DND-41 (cell line): Measurements from ENCODE around the gene CHST10.

ENCODE experiments used
- ATAC-seq: fragments of 200-7000 bp; cut with Tn5 transposase; 3 replicates; pipeline ENCODE4 v1.9.1; 2021; ENCODE audit warnings: low read depth; ENCODE audit not compliant: insufficient read depth
- DNase-seq: peaks from one replicate; pipeline ENCODE4 v3.0.0-alpha.2; 2020
- H2AFZ ChIP-seq: 2 replicates; pipeline ENCODE4 v1.6.0; 2012; ENCODE audit warnings: low read depth, low read length
- H3K27ac ChIP-seq: 2 replicates; pipeline ENCODE4 v1.5.1; 2012; ENCODE audit warnings: low read length, inconsistent platforms
- H3K27me3 ChIP-seq: fragments of 200-600 bp; sonication (generic); 2 replicates; pipeline ENCODE4 v1.6.0; 2012; ENCODE audit warnings: low read length, mild to moderate bottlenecking, inconsistent platforms; ENCODE audit not compliant: insufficient read depth, poor library complexity
- H3K36me3 ChIP-seq: 2 replicates; pipeline ENCODE4 v1.5.1; 2012; ENCODE audit warnings: low read length, inconsistent platforms; ENCODE audit not compliant: insufficient read depth
- H3K4me1 ChIP-seq: 2 replicates; pipeline ENCODE4 v1.5.1; 2012; ENCODE audit warnings: mild to moderate bottlenecking, low read length; ENCODE audit not compliant: insufficient read depth
- H3K4me2 ChIP-seq: 2 replicates; pipeline ENCODE4 v1.6.0; 2012; ENCODE audit warnings: mild to moderate bottlenecking, moderate library complexity, low read length, inconsistent platforms; ENCODE audit not compliant: insufficient read depth
- H3K4me3 ChIP-seq, 2 experiments: fragments of 200-600 bp in 1 of 2; shearing (Covaris generic) in 1 of 2; 2 replicates each; pipeline ENCODE4 v1.5.1; 2012 to 2016; ENCODE audit warnings: inconsistent platforms in 2 of 2, low read length in 2 of 2, mild to moderate bottlenecking in 2 of 2, low read depth in 1 of 2, moderate library complexity in 1 of 2
- H3K79me2 ChIP-seq: 2 replicates; pipeline ENCODE4 v1.6.0; 2012; ENCODE audit warnings: low read length, inconsistent platforms; ENCODE audit not compliant: insufficient read depth
- H3K9ac ChIP-seq: 2 replicates; pipeline ENCODE4 v1.6.0; 2012; ENCODE audit warnings: low read depth, mild to moderate bottlenecking, inconsistent platforms, low read length, moderate library complexity
- H3K9me3 ChIP-seq: 2 replicates; pipeline ENCODE4 v1.5.1; 2012; ENCODE audit warnings: low read length, moderate library complexity, mild to moderate bottlenecking, inconsistent platforms; ENCODE audit not compliant: insufficient read depth, severe bottlenecking
- H4K20me1 ChIP-seq: 2 replicates; pipeline ENCODE4 v1.6.0; 2012; ENCODE audit warnings: low read length; ENCODE audit not compliant: insufficient read depth
- CTCF ChIP-seq: IDR thresholded peaks from 2 replicates; pipeline ENCODE4 v1.5.1; 2012; ENCODE audit warnings: borderline replicate concordance, low read length, moderate library complexity, mild to moderate bottlenecking; ENCODE audit not compliant: poor library complexity, severe bottlenecking; ENCODE audit errors: extremely low read depth
- EZH2 ChIP-seq: IDR thresholded peaks from 3 replicates; pipeline ENCODE4 v1.6.1; 2012; ENCODE audit warnings: borderline replicate concordance, low read depth, mild to moderate bottlenecking, moderate library complexity, low read length, inconsistent platforms; ENCODE audit not compliant: severe bottlenecking

CHST10 gene

GRCh38 chr2:100397118-100397860 is 20.2 kb downstream of the CHST10 start:
- no peaks in the 10 kb centered on the region for H3K79me2 ChIP-seq
- ATAC-seq (no peak), DNase-seq (no peak)
- no peaks in the 10 kb centered on the region for H3K4me1 ChIP-seq
- no peaks in the 10 kb centered on the region for H3K27me3 ChIP-seq
- no peaks in the 10 kb centered on the region for H3K9me3 ChIP-seq
- H3K4me3 ChIP-seq = no peak overlapping the region
- no peak for TF ChIP-seq CTCF
- TF ChIP-seq EZH2 = no peak
- no peak overlapping the region for H3K27ac ChIP-seq
- peaks cover under 1% of the 10 kb centered on the region; the same call in 1 of the 2 replicates for H4K20me1 ChIP-seq
- no peak overlapping the region for H2AFZ ChIP-seq
- peaks cover 61% of the 10 kb centered on the region for H3K36me3 ChIP-seq
- H3K4me2 ChIP-seq = no peak overlapping the region
- H3K9ac ChIP-seq = no peak overlapping the region

GRCh38 chr2:100396483-100396882 is 21.0 kb downstream of the CHST10 start:
- Histone ChIP-seq H3K9ac (no peak overlapping the region), H3K36me3 (peaks cover 61% of the 10 kb centered on the region)
- TF ChIP-seq EZH2 = no peak
- TF ChIP-seq CTCF = no peak

GRCh38 chr2:100395532-100396350 is 21.7 kb downstream of the CHST10 start:
- Histone ChIP-seq H3K79me2 (no peaks in the 10 kb centered on the region), H3K36me3 (peaks cover 55% of the 10 kb centered on the region), H4K20me1 (no peaks in the 10 kb centered on the region), H3K4me3 (no peak overlapping the region), H2AFZ (no peak overlapping the region), H3K9ac (no peak overlapping the region), H3K4me2 (no peak overlapping the region), H3K4me1 (no peaks in the 10 kb centered on the region), H3K27me3 (no peaks in the 10 kb centered on the region), H3K27ac (no peak overlapping the region), H3K9me3 (no peaks in the 10 kb centered on the region)
- TF ChIP-seq EZH2 = no peak
- TF ChIP-seq CTCF = no peak
- DNase-seq (no peak), ATAC-seq (no peak)

More at GRCh38 chr2:100396483-100396882, 21.0 kb downstream of the CHST10 start:
- Histone ChIP-seq H2AFZ (no peak overlapping the region), H3K4me1 (no peaks in the 10 kb centered on the region), H3K27me3 (no peaks in the 10 kb centered on the region), H3K4me2 (no peak overlapping the region), H4K20me1 (no peaks in the 10 kb centered on the region), H3K79me2 (no peaks in the 10 kb centered on the region), H3K9me3 (no peaks in the 10 kb centered on the region), H3K4me3 (no peak overlapping the region), H3K27ac (no peak overlapping the region)
- no peak for ATAC-seq
- DNase-seq = no peak
